Spleen (tissue), 7 donors: Measurements from ENCODE around the gene HSD11B1.

Experiments
- CTCF ChIP-seq, 11 experiments: fragments of 200-600 bp in 7 of 11; fragments of 450-650 bp in 4 of 11; sonication (generic) in 4 of 11; IDR thresholded peaks in 8 of 11; conservative IDR thresholded peaks in 3 of 11; 1 replicate in 7 of 11; 2 replicates in 4 of 11; pipeline versions ENCODE4 v1.4.0 to v1.8.0; 2016 to 2021; ENCODE audit warnings: antibody characterized with exemption in 11 of 11, inconsistent platforms in 4 of 11, mild to moderate bottlenecking in 1 of 11
- POLR2A ChIP-seq, 3 donors: fragments of 450-650 bp; IDR thresholded peaks; one replicate each; pipeline ENCODE4 v1.5.1; 2017; ENCODE audit warnings: antibody characterized with exemption in 3 of 3, mild to moderate bottlenecking in 1 of 3
- donor health status: DM: no; HTN: no; CAD: no; lungs with moderate emphysema.
- donor health status: DM: no; HTN: no; CAD: no.
- donor health status: DM: no; HTN: no; CAD: no.

DNA sequence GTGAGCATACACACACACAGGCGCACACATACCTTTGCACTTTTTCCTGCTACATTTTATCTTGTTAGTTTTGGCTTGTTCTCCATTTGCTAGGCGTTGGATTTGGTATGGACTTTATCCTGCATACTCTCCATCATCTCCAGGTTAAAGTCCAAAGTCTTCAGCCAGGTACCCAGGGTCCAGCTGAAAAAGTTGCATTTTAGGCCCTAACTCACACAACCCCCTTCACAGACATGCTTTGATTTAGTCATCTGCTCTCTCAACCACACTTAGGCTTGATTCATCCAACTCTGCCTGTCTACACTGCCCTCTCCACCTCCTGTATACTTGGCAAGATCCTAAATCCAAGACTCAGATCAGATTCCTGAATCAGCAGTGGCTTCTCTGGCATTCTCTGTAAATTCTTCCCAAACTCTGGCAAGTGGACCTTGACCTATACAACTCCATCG lies 41.7 kb upstream of the HSD11B1 start:
- TF ChIP-seq CTCF (IDR thresholded peaks at IDR 0.05 in 8 of 11, conservative IDR thresholded peaks at IDR 0.05 in 3 of 11) (no peak), POLR2A (IDR thresholded peaks at IDR 0.05) (no peak)
